Vagina (tissue), 2 donors: ENCODE data around the gene PRMT2. TPM values are rescaled to one million over a fixed set of nuclear protein-coding genes. Genes with fewer than 3 reads are reported as not detected.

Source experiments
- DNase-seq, 2 donors: peaks; one replicate each; pipeline ENCODE4 v3.0.0-alpha.2; 2017; ENCODE audit errors: extremely low spot score in 2 of 2
- H3K27ac ChIP-seq: fragments of 200-600 bp; sonication (generic); one replicate; pipeline ENCODE4 v1.5.1; 2019
- H3K27me3 ChIP-seq: fragments of 200-600 bp; sonication (generic); one replicate; pipeline ENCODE4 v1.5.1; 2019
- H3K36me3 ChIP-seq, 2 donors: fragments of 200-600 bp; sonication (generic); one replicate each; pipeline ENCODE4 v1.5.1; 2017 to 2019
- H3K4me1 ChIP-seq: fragments of 200-600 bp; sonication (generic); one replicate; pipeline ENCODE4 v1.5.1; 2019
- H3K4me3 ChIP-seq, 2 donors: fragments of 200-600 bp; sonication (generic); 1 replicate in 1 of 2; 2 replicates in 1 of 2; pipeline ENCODE4 v1.5.1; 2016 to 2019
- H3K9me3 ChIP-seq: fragments of 200-600 bp; sonication (generic); one replicate; pipeline ENCODE4 v1.5.1; 2019
- CTCF ChIP-seq, 3 experiments: fragments of 450-650 bp in 2 of 3; fragments of 200-600 bp in 1 of 3; sonication (generic) in 1 of 3; IDR thresholded peaks; one replicate each; pipeline ENCODE4 v1.5.1; 2017 to 2019; ENCODE audit warnings: antibody characterized with exemption in 3 of 3, mild to moderate bottlenecking in 2 of 3, moderate library complexity in 2 of 3
- POLR2A ChIP-seq, 2 donors: fragments of 450-650 bp; IDR thresholded peaks; one replicate each; pipeline ENCODE4 v1.6.1; 2017; ENCODE audit warnings: antibody characterized with exemption in 2 of 2, mild to moderate bottlenecking in 2 of 2, moderate library complexity in 2 of 2
- POLR2AphosphoS5 ChIP-seq, 2 donors: sonication (generic); formaldehyde crosslinking; IDR thresholded peaks; one replicate each; pipeline ENCODE4 v1.9.0; 2017; ENCODE audit warnings: antibody characterized with exemption in 2 of 2, mild to moderate bottlenecking in 2 of 2, low read depth in 1 of 2; ENCODE audit not compliant: insufficient read depth in 1 of 2
- intact Hi-C: fragments of 100-400 bp; cut with DNase I; formaldehyde crosslinking; loops from one replicate; pipeline ENCODE4 v1.15.1; 2023
- total RNA-seq: library from RNA; depleted of rRNA; stranded (reverse); fragments of >200 nt; gene quantifications from one replicate; pipeline ENCODE4 v1.2.3, GENCODE V29; 2016

The PRMT2 gene
- total RNA-seq, 1 donor from 2014 or later = 78.1 TPM

DNA sequence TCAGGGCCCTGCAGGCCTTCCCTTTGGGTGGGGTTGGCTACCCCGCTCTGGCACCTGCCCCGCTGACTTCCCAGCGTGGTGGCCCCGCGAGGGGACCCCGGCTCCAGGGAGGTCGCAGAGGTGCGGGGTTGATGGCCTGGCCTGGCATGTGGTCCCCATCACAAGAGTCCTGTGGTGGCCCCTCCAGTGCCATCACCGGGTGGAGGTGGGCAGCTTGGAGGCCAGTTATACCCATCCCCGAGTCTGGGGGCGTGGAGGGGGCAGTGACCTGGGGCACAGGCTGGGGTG is 26.8 kb downstream of the PRMT2 start:
- no peaks in the 10 kb centered on the region for H3K9me3 ChIP-seq
- intact Hi-C loops = no loop called here
- H3K4me3 ChIP-seq = no peak overlapping the region
- peaks cover 0 to 12% of the 10 kb centered on the region in 2 donors for H3K36me3 ChIP-seq
- no peaks in the 10 kb centered on the region for H3K27me3 ChIP-seq
- H3K27ac ChIP-seq = no peak overlapping the region
- DNase-seq = no peak
- no peak for TF ChIP-seq CTCF (IDR thresholded peaks at IDR 0.05)
- no peak for TF ChIP-seq POLR2A (IDR thresholded peaks at IDR 0.05)
- peaks cover 6% of the 10 kb centered on the region for H3K4me1 ChIP-seq

- TF ChIP-seq CTCF (IDR thresholded peaks at IDR 0.05) = no peak
- no peak for TF ChIP-seq POLR2AphosphoS5 (IDR thresholded peaks at IDR 0.05; ENCODE audit: insufficient read depth in 1 of 2, low read depth in 1 of 2)
- TF ChIP-seq POLR2A (IDR thresholded peaks at IDR 0.05) = no peak
- Histone ChIP-seq H3K27me3 (no peaks in the 10 kb centered on the region), H3K36me3 (peaks cover 0 to 12% of the 10 kb centered on the region in 2 donors), H3K27ac (no peak overlapping the region), H3K4me1 (peaks cover 12% of the 10 kb centered on the region), H3K4me3 (no peak overlapping the region), H3K9me3 (no peaks in the 10 kb centered on the region)
- intact Hi-C loops = no loop called here
- peak in 1 of 2 donors; percentile 65 for DNase-seq
Observed at GRCh38 chr21:46662765-46663500, 27.5 kb downstream of the PRMT2 start.

GRCh38 chr21:46663754-46664153 is 28.3 kb downstream of the PRMT2 start:
- Histone ChIP-seq H3K36me3 (peaks cover 0 to 12% of the 10 kb centered on the region in 2 donors), H3K27ac (no peak overlapping the region), H3K27me3 (no peaks in the 10 kb centered on the region), H3K4me3 (no peak overlapping the region), H3K4me1 (peaks cover 17% of the 10 kb centered on the region), H3K9me3 (no peaks in the 10 kb centered on the region)
- intact Hi-C loops = no loop called here
- TF ChIP-seq POLR2AphosphoS5 (IDR thresholded peaks at IDR 0.05; ENCODE audit: insufficient read depth in 1 of 2, low read depth in 1 of 2) (no peak), CTCF (IDR thresholded peaks at IDR 0.05) (no peak), POLR2A (IDR thresholded peaks at IDR 0.05) (no peak)
- no peak for DNase-seq

- Histone ChIP-seq H3K9me3 (no peaks in the 10 kb centered on the region), H3K27me3 (no peaks in the 10 kb centered on the region), H3K27ac (no peak overlapping the region), H3K4me1 (peaks cover 17% of the 10 kb centered on the region), H3K36me3 (peaks cover 0 to 12% of the 10 kb centered on the region in 2 donors), H3K4me3 (no peak overlapping the region)
- intact Hi-C loops = no loop called here
- no peak for DNase-seq
- no peak for TF ChIP-seq CTCF (IDR thresholded peaks at IDR 0.05)
- no peak for TF ChIP-seq POLR2AphosphoS5 (IDR thresholded peaks at IDR 0.05; ENCODE audit: insufficient read depth in 1 of 2, low read depth in 1 of 2)
- TF ChIP-seq POLR2A (IDR thresholded peaks at IDR 0.05) = no peak
Observed at GRCh38 chr21:46664316-46664995, 29.0 kb downstream of the PRMT2 start.

GRCh38 chr21:46665566-46665965 is 30.1 kb downstream of the PRMT2 start:
- TF ChIP-seq CTCF (IDR thresholded peaks at IDR 0.05) = no peak
- no peak for TF ChIP-seq POLR2A (IDR thresholded peaks at IDR 0.05)
- TF ChIP-seq POLR2AphosphoS5 (IDR thresholded peaks at IDR 0.05; ENCODE audit: insufficient read depth in 1 of 2, low read depth in 1 of 2) = no peak
- Histone ChIP-seq H3K4me3 (no peak overlapping the region), H3K27ac (no peak overlapping the region), H3K36me3 (peaks cover 0 to 12% of the 10 kb centered on the region in 2 donors), H3K27me3 (no peaks in the 10 kb centered on the region), H3K4me1 (peaks cover 17% of the 10 kb centered on the region), H3K9me3 (no peaks in the 10 kb centered on the region)
- no peak for DNase-seq
- intact Hi-C loops = no loop called here
